Urinary bladder (tissue), 4 donors: Measurements from ENCODE around the gene PAX7. TPM values are rescaled to one million over a fixed set of nuclear protein-coding genes. Genes with fewer than 3 reads are reported as not detected.
"Not testable (repeated sequence)": the region's sequence is repeated elsewhere in the genome, so short reads cannot be mapped to it uniquely, and the experiment has no call there.

Experiments used
- DNase-seq: peaks from one replicate; pipeline ENCODE4 v3.0.0-alpha.2; 2015; ENCODE audit errors: extremely low spot score
- H3K27ac ChIP-seq: one replicate; pipeline ENCODE4 v1.5.1; 2013; ENCODE audit warnings: low read depth, mild to moderate bottlenecking, moderate library complexity
- H3K36me3 ChIP-seq: one replicate; pipeline ENCODE4 v1.6.1; 2013; ENCODE audit warnings: mild to moderate bottlenecking, moderate library complexity; ENCODE audit not compliant: insufficient read depth
- H3K4me1 ChIP-seq: one replicate; pipeline ENCODE4 v1.6.1; 2013; ENCODE audit warnings: mild to moderate bottlenecking, moderate library complexity; ENCODE audit not compliant: insufficient read depth
- H3K4me3 ChIP-seq: one replicate; pipeline ENCODE4 v1.5.1; 2013; ENCODE audit warnings: low read depth, low read length
- WGBS: extraction: QIAGEN DNeasy Blood & Tissue Kit; methylation state at CpG from one replicate; pipeline ENCODE4 v1.1.7; 2013; 5-methylcytosine and 5-hydroxymethylcytosine counted together
- polyA plus RNA-seq: library from polyadenylated mRNA; stranded (reverse); fragments of 200-250 nt; gene quantifications from one replicate; pipeline ENCODE4 v1.2.3, GENCODE V29; 2013
- total RNA-seq: library from RNA; depleted of rRNA; stranded (reverse); fragments of >200 nt; gene quantifications from one replicate; pipeline ENCODE4 v1.2.3, GENCODE V29; 2014
- donor health status: healthy with polysubstance abuse.
- donor health status: healthy.

PAX7 gene
- total and polyA plus RNA-seq, 2 donors = 0.95 TPM; not detected in 1

DNA sequence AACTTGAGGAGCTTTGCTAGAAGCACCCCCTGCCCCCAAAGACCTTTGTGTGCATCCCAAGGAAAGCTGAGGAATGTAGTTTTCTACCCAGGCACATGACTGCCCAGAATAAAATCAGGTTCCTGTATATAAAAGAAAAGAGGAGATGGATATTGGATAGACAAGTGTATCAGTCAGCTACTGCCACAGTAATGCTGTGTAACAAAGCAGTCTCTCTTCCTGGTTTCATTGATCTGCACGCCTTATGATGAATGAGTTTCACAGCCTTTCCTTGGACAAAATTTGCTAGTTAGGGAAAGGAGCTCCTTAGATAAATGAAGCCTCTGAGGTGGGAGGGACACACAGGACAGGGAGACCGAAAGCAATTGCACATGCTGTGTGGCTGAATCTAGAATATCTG, 120.0 kb downstream of the PAX7 start:
- WGBS = 91% methylated on average over 2 of the region's 2 CpGs

DNA sequence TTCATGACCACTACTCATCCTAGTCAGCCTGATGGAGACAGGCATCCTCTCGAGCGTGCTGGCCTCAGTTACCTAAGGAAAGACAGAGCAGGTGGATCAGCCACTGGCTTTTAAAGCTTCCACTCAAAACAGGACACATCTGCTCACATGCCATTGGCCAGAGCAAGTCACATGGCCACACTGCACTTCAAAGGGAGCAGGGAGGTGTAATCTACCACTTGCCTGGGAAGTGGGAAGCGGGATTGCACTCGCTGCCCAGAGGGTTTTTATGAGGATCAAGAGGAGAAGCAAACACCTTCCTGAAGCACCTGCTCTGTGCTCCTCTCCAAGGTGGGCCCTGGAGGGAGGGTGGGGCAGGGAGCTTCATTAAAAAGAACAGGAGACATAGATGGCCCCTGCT, 120.8 kb downstream of the PAX7 start:
- Histone ChIP-seq H3K27ac (no peak overlapping the region), H3K4me1 (no peaks in the 10 kb centered on the region), H3K36me3 (no peaks in the 10 kb centered on the region), H3K4me3 (no peak overlapping the region)
- no peak for DNase-seq
- 37% methylated on average over 4 of the region's 4 CpGs for WGBS

More for the DNA sequence above, 120.0 kb downstream of the PAX7 start:
- no peak for DNase-seq
- no peaks in the 10 kb centered on the region for H3K36me3 ChIP-seq
- no peaks in the 10 kb centered on the region for H3K4me1 ChIP-seq
- no peak overlapping the region for H3K27ac ChIP-seq
- H3K4me3 ChIP-seq = no peak overlapping the region

DNA sequence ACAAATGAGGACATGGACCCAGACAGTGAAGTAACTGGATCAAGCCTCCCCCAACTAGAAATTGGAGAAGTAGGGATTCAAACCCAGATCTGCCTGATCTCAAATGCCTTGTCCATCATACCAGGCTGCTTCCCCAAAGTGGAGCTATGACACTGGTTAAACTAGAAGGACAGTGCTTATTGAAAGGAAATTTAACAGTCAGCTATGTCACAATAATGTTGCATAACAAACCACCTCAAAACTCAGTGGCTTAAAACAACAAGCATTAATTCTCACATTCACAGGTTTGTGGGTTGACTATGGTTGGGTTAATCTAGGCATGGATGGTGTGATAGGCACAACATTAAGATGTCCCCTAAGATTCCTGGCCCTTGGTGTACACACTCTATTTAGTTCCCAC, 121.8 kb downstream of the PAX7 start:
- DNase-seq = no peak
- Histone ChIP-seq H3K4me3 (no peak overlapping the region), H3K36me3 (no peaks in the 10 kb centered on the region), H3K4me1 (no peaks in the 10 kb centered on the region), H3K27ac (no peak overlapping the region)

DNA sequence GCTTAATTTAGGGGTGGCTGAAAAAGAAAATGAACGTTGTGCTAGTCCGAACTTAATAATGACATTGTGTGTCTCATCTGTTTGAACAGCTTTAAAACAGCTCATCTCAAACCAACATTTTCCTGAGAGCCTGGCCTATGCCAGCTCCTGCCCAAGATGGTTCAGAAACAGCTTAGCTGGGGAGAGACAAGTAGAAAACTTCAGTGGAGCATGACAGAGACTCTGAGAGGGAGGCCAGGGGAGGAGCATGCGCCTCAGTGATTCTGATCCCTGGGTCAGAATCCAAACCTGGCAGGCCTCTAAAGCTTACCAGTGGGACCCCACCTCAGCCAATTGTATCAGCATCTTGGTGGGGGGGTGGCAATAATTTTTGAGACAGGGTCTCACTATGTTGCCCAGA, 129.5 kb downstream of the PAX7 start:
- 88% methylated on average over 3 of the region's 3 CpGs for WGBS
- no peaks in the 10 kb centered on the region for H3K36me3 ChIP-seq
- DNase-seq = no peak
- H3K4me3 ChIP-seq = no peak overlapping the region
- no peak overlapping the region for H3K27ac ChIP-seq
- H3K4me1 ChIP-seq = no peaks in the 10 kb centered on the region

DNA sequence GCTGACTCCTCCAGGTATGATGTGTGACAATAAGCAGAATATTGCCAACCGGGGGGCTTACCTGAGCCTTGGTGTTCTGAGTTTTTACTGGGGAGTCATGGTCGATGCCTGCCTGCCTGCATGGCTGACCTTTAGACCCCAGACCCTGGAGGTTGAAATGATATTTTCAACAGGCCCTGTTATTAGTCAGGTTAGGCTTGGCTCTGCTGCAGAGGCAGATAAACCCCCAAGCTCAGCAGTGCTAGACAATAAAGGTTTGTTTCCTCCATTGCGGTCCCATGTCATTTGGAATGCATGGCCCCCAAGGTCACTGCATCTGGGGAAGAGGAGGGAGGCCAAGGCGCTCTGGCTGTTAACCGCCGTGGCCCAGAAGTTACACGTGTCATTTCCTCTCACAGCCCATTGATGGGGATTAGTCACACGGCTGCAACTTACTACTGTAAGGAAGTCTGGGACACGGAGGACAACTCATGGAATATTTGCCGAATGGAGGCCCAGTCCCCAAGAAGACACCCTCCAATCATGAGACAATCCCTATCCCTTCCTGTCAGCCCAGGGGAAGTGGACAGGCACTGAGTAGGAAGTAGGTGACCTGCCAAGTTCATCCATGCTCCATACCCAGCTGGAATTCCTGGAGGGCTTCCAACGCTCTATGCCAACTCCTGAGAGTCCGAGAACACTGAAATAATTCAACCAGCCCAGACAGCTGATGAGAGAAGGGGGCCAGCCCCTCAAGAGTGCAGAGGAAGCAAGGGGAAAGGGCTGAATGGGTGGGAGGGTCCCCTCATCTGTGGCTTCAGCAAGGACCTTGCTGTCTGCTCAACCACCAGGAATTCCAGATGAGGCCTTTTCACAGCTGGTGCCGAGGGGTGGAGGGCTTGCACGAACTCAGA, 131.5 kb downstream of the PAX7 start:
- Histone ChIP-seq H3K4me3 (no peak overlapping the region), H3K36me3 (no peaks in the 10 kb centered on the region), H3K4me1 (no peaks in the 10 kb centered on the region), H3K27ac (no peak overlapping the region)
- no peak for DNase-seq
- WGBS = 59% methylated on average over 14 of the region's 14 CpGs

DNA sequence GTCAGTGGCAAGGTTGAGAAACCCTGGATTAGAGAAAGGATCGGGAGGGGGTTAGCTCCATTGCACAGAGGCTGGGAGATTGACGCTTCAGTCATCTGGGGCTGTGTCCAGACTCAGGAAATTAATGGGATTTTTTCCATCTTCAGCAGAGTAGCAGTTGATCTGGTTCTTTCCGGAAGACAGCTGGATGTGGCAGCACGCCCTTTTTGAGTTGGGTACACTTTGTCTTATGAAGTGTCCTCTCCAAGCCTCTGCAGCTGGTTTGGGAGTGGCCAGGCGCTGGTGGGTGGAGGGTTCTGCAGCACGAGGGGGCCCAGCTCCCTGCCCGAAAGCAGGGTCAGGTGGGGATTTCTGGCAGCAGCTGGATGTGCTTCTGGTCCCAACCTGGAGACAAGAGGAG, 133.7 kb downstream of the PAX7 start:
- H3K36me3 ChIP-seq = no peaks in the 10 kb centered on the region
- no peak overlapping the region for H3K27ac ChIP-seq
- DNase-seq = no peak
- H3K4me3 ChIP-seq = no peak overlapping the region
- no peaks in the 10 kb centered on the region for H3K4me1 ChIP-seq
- WGBS = 45% methylated on average over 7 of the region's 7 CpGs

DNA sequence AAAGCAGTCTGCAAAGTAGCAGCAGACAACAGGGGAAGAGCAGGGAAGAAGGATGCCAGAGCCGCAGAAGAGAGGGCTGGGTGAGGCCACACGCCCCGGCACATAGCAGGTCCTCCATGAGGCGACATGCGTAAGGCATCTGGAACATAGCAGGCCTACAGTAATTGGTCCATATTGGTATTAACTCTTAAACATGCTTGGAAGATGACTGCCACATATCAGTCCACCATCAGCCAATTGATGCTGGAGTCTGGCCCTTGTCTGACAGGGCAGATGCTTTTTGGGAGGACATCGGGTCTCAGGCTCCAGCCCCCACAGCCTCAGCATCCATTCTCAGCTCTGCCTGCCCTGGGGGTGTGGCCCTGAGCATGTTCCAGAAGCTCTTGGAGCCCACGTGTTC, 135.1 kb downstream of the PAX7 start:
- H3K27ac ChIP-seq = no peak overlapping the region
- no peaks in the 10 kb centered on the region for H3K36me3 ChIP-seq
- WGBS = 72% methylated on average over 7 of the region's 7 CpGs
- DNase-seq = no peak
- H3K4me1 ChIP-seq = no peaks in the 10 kb centered on the region
- no peak overlapping the region for H3K4me3 ChIP-seq

DNA sequence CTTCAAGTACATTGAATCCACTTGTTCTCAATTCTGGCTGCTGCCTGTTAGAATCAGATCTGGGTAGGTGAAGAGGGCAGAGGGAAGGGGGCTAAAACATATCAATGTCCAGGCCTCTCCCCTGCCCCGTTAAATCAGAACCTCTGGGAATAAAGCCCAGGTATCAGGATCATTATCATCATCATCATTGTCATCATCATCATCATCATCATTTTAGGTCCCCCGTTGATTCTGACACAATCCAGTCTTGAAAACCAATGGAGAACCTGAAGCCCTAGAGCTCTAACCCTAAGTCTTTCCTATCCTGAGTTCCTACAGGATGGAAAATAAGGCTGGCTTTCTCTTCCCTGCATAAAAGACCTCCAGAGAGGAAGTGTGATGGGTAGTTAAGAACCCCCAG, 135.7 kb downstream of the PAX7 start:
- Histone ChIP-seq H3K4me3 (no peak overlapping the region), H3K27ac (no peak overlapping the region), H3K36me3 (no peaks in the 10 kb centered on the region), H3K4me1 (no peaks in the 10 kb centered on the region)
- WGBS = 87% methylated on average over 2 of the region's 2 CpGs
- no peak for DNase-seq

DNA sequence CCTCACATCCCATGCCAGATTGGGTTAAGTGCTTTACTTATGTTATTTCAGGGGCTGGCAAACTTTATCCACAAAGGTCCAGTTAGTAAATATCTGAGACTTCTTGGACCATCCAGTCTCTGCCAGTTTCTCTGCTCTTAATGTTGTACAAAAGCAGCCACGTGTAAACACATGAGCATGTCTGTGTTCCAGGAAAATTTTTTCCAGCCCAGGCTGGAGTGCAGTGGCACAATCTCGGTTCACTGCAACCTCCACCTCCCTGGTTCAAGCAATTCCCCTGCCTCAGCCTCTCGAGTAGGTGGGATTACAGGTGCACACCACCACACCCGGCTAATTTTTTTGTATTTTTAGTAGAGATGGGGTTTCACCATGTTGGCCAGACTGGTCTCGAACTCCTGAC, 136.9 kb downstream of the PAX7 start:
- H3K36me3 ChIP-seq, H3K4me3 ChIP-seq, DNase-seq, H3K4me1 ChIP-seq, H3K27ac ChIP-seq: not testable (repeated sequence)
- 59% methylated on average over 5 of the region's 5 CpGs for WGBS

DNA sequence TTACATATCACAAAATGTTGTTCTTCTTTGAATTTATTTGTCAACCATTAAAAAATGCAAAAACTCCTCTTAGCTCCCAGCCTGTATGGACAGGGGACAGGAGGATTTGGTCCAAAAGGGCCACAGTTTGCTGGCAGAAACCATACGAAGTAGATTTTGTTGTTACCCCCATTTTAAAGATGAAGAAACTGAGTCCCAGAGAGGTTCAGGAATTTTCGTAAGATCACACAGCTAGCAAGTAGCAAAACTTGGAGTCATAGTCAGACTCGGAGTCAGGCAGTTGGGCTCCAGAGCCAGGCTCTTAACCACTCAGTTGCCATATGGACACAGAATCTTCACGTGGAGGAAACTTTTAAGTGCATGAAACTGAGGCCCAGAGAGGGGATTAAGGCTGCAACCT, 137.4 kb downstream of the PAX7 start:
- Histone ChIP-seq H3K27ac (no peak overlapping the region), H3K36me3 (no peaks in the 10 kb centered on the region), H3K4me3 (no peak overlapping the region), H3K4me1 (no peaks in the 10 kb centered on the region)
- WGBS = 65% methylated on average over 4 of the region's 4 CpGs
- no peak for DNase-seq

DNA sequence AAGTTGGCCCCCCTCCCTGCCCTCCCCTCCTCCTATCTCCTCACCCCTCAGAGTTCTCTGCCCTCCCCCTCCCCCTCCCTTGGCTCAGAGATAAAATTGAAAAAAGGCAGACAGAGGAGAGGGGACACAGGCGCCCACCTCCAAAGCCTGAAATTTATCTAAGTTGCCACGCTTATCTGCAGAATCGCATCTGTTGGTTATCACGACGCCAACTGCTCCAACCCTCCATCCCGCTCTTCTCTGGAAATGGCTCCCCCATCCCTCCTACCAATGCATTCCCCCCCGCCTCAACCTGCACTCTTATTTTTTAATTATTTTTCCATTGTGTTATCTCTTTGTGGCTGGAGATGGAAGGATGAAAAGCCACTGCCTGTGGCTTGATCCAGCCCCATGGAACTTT, 138.5 kb downstream of the PAX7 start:
- no peak for DNase-seq
- 33% methylated on average over 7 of the region's 7 CpGs for WGBS
- H3K36me3 ChIP-seq = no peaks in the 10 kb centered on the region
- H3K4me3 ChIP-seq = no peak overlapping the region
- no peaks in the 10 kb centered on the region for H3K4me1 ChIP-seq
- no peak overlapping the region for H3K27ac ChIP-seq

DNA sequence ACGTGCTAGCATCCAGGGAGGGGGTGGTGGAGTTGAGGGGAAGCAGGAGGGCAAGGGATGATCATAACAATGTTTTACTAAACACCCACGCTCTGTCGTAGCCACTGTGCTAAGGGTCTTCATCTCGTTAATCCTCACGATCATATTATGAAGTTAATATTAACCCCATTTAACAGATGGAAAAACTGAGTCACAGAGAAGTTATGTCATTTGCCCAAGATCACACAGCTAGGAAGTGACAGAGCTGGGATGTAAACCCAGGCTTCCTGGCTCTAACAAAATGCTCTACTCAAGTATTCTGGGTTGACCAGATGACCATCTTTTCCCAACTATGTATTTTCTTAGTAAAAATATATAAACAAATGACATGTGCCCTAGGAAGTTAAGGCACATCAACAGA, 140.2 kb downstream of the PAX7 start:
- no peaks in the 10 kb centered on the region for H3K36me3 ChIP-seq
- DNase-seq = no peak
- H3K4me3 ChIP-seq = no peak overlapping the region
- no peak overlapping the region for H3K27ac ChIP-seq
- H3K4me1 ChIP-seq = no peaks in the 10 kb centered on the region
- WGBS = 67% methylated on average over 5 of the region's 5 CpGs

DNA sequence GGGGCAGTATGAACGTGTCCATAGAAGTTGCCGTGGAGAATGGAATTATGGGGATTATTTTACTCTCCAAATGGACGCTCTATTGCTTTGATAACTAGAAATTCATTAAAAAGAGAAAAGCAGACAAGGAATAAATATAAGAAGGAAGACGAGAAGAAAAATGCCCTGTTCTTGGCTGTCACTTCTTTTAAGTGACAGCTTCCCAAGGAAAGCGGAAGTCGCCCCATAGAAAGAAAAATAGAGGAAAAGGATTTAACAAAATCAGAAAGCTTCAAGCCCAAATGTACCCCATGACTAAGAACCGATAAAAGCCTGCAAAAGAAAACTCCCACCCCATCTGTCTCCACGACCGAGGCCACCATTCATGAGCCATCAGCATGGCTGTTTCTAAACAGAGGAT, 143.1 kb downstream of the PAX7 start:
- Histone ChIP-seq H3K27ac (no peak overlapping the region), H3K36me3 (no peaks in the 10 kb centered on the region), H3K4me1 (no peaks in the 10 kb centered on the region), H3K4me3 (no peak overlapping the region)
- 86% methylated on average over 9 of the region's 9 CpGs for WGBS
- DNase-seq = no peak

DNA sequence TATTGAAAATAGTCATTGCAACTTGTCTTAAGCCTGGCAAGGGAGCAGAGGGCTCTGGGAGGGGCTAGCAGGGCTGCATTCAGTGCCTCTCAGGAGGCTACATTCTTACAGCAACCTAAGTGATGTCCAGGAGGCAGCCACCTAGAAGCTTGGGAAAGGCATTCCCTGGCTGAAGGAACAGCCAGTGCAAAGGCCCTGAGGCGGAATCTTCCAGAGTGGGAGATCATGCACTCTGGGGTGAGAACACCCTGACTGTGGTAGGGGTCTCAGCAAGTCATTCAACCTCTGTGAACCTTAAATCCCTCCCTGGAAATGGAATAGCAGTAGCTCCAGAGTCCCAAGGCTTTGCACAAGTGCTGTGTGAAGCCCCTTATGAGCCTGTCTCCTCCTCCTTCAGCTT, 144.7 kb downstream of the PAX7 start:
- Histone ChIP-seq H3K4me3 (no peak overlapping the region), H3K36me3 (no peaks in the 10 kb centered on the region), H3K4me1 (no peaks in the 10 kb centered on the region), H3K27ac (no peak overlapping the region)
- whole genome bisulfite sequencing = 97% methylated on average over 1 of the region's 1 CpG
- no peak for DNase-seq

DNA sequence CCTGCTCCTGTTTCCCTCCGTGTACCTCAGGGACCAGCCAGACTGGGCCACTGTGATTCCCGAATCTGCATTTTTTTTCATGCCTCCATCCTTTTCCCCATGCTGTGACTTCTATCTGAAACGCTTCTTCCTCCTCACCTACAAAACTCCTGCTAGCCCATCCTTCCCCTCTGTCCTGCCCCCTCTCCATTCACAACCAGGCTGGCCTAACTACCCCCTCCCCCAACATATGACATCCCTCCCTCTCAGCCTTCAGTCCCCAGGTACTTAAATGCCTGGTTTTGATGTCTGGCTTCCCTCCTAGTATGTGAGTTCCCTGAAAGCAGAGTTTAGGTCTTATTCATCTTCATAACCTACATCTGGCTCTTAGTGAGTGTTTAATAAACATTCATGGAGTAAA, 146.1 kb downstream of the PAX7 start:
- H3K4me3 ChIP-seq = no peak overlapping the region
- 51% methylated on average over 3 of the region's 3 CpGs for WGBS
- no peaks in the 10 kb centered on the region for H3K36me3 ChIP-seq
- DNase-seq = no peak
- no peaks in the 10 kb centered on the region for H3K4me1 ChIP-seq
- no peak overlapping the region for H3K27ac ChIP-seq
